GM18508 (cell line): ENCODE measurements around the gene ARFGAP1.

ENCODE experiments used
- ATAC-seq: cut with Tn5 transposase; IDR thresholded peaks from one replicate; pipeline ENCODE4 v1.9.1; 2021; ENCODE audit warnings: moderate number of reproducible peaks; ENCODE audit not compliant: insufficient read depth, unreplicated experiment

Gene ARFGAP1

DNA sequence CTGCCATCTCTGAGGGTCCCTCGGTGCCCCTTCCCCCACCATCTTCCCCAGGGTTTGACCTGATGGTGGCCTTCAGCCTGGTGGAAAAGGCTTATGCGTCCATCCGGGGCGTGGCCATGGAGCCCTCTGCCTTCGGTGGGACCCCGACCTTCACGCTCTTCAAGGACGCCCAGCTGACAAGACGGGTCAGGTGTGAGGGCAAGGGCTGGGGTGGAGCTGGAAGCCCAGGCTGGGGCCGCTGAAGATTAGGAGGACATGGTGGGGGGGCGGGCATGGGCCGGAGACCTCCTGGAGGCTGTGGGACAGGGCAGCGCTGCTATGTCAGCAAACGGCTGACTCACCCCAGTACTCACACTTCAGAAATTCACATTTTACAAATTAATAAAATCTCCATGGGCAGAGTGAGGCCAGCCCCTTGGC, 43.9 kb downstream of the ARFGAP1 start:
- ATAC-seq, result no peak

GRCh38 chr20:63317061-63317460, 44.4 kb downstream of the ARFGAP1 start:
- ATAC-seq, result no peak

DNA sequence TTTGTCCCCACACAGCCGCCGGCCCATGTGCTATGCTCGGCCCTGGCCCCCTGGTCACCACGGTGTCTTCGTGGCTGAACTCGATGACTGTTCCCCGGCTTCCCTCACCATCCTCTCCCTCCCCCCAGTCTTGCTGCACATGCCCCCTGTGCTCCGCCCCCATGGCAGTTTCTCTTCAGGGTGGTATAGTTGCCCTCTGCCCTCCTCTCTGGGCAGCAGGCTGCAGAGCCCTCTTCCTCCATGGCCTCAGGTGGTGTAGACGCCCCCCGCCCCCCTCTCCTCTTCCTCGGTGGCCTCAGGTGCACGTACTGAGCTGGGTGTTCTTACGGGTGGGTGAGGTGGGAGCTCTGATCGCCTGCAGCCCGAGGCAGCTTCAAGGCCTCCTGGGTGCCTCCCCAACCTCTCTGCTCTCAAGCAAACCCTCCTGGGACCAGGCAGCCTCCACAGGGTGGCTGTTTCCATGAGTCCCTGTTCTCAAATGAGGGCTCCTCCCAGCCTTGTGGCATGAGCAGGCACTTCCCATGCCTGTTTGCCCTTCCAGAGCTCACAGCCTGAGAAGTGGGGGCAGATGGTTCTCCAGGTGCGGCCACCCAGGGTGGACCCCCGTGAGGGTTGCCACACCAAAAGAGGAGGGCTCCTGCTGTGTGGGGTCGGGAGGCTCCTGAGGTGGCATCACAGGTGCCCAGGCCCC, 45.1 kb downstream of the ARFGAP1 start:
- no peak for ATAC-seq

DNA sequence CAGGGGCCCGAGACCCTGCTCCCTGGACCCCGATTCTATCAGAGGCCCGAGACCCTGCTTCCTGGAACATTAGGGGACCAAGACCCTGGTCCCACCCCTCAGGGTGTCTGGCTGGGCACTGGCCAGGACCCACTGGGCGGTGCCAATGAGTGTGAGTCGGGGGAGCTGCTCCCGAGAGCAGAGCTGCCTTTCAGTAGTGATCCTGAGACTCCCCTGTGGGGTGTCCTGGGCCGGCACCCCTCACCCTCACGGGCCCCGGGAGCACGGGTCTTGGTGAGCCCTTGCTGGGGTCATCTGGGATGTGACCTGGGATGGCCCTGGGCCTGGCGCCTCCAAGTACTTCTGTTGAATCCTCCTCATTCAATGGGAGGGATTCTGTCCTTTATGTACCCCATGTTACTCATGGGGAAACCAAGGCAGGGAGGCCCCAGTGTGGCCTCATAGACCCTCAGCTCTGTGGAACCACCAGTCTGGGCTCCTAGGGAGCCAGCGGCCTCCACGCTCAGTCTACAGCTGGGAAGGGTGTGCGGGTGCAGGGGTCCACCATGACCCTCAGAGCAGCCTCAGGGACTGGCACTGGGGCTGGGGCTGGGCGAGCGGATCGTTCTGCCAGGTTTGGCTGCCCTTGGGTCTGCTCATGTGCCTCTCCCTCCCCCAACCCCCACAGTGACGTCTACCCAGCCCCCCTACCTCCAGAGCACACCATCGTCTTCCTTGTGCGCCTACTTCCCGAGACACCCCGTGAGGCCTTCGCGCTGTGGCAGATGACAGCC, 46.0 kb downstream of the ARFGAP1 start:
- ATAC-seq, result no peak

- ATAC-seq, result no peak
Observed at GRCh38 chr20:63319164-63320040, 46.8 kb downstream of the ARFGAP1 start.

DNA sequence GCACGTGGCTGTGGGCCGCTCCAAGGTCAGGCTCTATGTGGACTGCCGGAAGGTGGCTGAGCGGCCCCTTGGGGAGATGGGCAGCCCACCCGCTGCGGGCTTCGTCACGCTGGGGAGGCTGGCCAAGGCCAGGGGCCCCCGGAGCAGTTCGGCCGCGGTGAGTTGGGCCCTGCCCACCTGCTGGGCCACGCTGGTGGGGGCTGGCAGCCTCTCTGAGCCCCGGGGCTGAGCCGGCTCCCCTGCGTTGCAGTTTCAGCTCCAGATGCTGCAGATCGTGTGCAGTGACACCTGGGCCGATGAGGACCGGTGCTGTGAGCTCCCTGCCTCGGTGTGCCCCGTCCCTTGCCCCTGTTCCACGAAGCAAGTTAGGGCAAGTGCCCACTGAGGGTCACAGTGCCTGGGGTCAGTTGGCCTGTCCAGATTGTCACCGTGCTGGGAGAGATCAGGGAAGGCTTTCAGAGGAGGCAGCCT, 47.5 kb downstream of the ARFGAP1 start:
- no peak for ATAC-seq

GRCh38 chr20:63320616-63321147, 48.1 kb downstream of the ARFGAP1 start:
- no peak for ATAC-seq

DNA sequence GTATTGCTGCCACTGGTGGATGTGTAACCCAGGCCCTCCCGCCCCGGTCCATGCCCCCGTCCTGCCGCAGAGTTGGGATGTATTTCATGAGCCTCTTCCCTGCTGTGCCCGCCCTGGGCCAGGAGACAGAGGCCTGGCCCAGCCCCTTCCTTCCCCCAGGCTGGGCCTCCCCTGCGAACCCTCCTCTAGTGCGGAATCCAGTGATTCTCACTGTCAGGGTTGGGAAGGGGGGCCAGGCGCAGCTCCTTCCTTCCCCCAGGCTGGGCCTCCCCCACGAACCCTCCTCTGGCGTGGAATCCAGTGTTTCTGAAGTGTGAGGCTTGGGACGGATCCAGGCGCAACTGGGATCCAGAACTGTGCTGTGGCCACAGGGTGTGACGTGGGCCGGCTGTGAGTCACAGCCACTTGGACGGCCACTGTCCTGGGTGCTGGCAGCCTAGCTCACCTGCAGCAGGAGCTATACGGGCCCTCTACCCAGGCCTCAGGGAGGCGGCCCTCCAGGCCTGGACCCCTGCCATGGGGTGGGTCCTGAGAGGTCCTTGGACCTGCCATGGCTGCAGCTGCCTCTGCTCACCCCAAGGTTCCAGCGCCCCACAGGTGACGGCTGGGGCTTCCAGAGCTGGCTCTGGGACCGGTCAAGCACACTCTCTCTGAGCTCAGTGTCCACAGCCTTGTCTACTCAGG, 48.7 kb downstream of the ARFGAP1 start:
- ATAC-seq, result no peak

DNA sequence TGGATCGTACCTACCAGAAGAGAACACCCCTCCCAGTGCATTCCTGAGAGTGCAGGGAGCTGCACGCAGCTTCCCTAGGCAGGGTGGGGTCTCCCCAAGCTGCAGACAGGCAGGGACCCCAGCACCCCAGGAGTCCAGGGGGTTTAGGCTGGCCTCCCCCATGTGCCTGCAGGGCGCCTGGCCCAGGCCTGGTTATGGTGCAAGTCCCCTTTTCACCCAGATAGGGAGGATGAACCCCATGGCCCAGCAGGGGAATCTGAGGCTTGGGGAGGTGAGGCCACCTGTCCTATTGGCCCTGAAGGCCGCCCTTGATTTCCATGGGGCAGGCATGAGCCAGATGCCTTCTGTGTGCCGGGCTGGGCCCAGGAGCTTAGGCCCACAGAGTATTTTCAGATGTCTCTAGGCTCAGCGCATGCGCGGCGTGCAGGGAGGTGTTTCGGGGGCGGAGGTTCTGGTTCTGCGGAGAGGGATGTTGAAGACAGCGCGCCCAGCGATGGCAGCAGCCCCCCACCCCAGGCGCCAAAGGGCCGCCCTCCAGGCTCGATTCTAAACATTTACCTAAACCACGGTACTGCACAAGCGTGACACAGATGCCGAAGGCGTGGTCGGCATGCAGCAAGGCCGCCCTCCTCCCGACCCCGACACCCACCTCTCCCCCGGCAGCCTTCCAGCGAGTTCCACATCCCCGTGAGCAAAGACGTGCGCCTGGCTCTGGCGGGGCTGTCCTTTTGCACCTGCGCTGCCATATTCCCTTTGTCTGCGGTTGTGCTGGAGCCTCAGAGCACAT, 49.7 kb downstream of the ARFGAP1 start:
- ATAC-seq, result no peak

GRCh38 chr20:63322933-63323273, 50.3 kb downstream of the ARFGAP1 start:
- no peak for ATAC-seq

DNA sequence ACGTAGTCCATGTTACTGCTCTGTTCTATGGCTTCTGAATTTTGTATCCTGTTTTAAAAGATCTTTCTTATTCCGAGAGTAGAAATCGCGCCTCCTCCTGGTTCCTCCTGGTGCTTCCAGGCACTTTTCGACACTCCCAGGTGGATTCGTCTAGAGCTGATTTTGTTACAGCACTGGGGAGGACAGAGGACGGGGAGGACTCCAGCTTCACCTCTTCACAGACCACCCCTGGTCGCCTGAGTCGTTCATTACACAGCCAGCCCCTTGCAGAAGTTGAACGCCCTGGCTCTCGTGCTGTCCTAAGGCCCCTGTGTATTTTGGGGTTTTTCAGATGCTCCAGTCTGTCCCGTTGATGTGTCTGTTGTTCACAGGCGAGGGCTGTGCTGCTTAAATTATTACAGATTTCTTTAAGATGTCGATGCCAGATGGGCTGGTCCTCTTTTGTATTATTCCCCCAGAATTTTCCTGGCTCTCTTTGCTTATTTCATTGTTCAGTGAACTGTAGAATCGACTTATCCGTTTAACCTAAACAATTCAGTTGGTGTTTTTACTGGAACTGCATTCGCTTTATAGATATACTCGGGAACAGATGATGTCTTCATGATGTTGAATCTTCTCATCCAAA, 50.9 kb downstream of the ARFGAP1 start:
- no peak for ATAC-seq

GRCh38 chr20:63325021-63325471, 52.4 kb downstream of the ARFGAP1 start:
- no peak for ATAC-seq

- no peak for ATAC-seq
Observed at GRCh38 chr20:63325554-63326313, 53.1 kb downstream of the ARFGAP1 start.

- ATAC-seq, result no peak
Observed at GRCh38 chr20:63326314-63327230, 54.0 kb downstream of the ARFGAP1 start.

- no peak for ATAC-seq
Observed at GRCh38 chr20:63327231-63327745, 54.7 kb downstream of the ARFGAP1 start.

- no peak for ATAC-seq
Observed at GRCh38 chr20:63328026-63328700, 55.5 kb downstream of the ARFGAP1 start.
